HG03565 (cell line): ENCODE measurements around the gene RUVBL1.
A peak's percentile ranks its signal among the peaks of the same experiment; 100 is the strongest.

ENCODE experiments used
- ATAC-seq: cut with Tn5 transposase; IDR thresholded peaks from one replicate; pipeline ENCODE4 v1.9.1; 2021; ENCODE audit warnings: mild to moderate bottlenecking, moderate library complexity; ENCODE audit not compliant: unreplicated experiment

The RUVBL1 gene

DNA sequence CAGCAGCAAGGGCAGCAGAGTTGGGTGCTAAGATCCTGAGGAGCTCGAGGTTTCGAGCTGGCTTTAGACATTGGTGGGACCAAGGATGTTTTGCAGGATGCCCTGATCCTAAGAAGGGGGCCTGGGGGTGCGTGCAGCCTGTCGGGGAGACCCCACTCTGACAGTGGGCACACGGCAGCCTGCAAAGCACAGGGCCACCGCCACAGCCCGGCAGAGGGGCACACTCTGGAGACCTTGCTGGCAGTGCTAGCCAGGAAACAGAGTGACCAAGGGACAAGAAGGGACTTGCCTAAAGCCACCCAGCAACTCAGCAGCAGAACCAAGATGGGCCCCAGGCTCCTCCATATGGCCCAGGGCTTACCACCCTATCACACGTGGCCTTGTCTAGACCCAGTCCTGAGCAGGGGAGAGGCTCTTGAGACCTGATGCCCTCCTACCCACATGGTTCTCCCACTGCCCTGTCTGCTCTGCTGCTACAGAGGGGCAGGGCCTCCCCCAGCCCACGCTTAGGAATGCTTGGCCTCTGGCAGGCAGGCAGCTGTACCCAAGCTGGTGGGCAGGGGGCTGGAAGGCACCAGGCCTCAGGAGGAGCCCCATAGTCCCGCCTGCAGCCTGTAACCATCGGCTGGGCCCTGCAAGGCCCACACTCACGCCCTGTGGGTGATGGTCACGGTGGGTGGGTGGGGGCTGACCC is 52.6 kb downstream of the RUVBL1 start:
- ATAC-seq, result no peak

DNA sequence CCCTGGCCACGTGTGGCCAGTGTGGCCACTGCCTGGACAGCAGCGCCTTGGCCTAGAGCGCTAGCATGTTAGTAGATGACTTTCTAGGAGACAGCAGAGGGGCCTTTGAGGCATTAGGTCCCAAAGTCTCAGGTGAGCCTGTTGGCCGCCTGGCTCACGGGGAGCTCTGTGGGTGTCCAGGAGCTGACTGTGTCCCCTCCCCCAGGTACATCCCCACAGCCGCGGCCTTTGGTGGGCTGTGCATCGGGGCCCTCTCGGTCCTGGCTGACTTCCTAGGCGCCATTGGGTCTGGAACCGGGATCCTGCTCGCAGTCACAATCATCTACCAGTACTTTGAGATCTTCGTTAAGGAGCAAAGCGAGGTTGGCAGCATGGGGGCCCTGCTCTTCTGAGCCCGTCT is 54.3 kb downstream of the RUVBL1 start:
- no peak for ATAC-seq

DNA sequence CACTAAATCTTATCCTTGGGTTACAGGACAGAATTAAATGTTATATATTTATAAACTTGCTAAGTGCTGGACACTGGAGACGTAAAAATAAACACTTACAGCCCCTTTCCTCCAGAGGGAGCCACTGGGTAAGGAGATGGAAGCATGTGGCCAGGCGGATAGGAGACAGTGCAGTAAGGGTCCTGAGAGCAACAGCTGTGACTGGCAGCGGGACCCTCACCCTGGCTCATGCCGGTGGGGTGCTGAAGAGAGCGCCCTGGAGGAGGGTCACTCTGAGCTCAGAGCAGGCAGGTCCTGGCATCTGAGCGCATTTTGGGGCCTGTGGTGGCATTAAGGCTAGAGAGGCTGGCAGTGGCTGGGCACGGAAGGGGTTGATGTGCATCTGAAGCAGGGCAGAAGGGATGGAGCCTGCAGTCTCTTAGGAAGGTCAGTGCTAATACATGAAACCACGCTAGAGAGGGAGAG is 55.4 kb downstream of the RUVBL1 start:
- no peak for ATAC-seq

DNA sequence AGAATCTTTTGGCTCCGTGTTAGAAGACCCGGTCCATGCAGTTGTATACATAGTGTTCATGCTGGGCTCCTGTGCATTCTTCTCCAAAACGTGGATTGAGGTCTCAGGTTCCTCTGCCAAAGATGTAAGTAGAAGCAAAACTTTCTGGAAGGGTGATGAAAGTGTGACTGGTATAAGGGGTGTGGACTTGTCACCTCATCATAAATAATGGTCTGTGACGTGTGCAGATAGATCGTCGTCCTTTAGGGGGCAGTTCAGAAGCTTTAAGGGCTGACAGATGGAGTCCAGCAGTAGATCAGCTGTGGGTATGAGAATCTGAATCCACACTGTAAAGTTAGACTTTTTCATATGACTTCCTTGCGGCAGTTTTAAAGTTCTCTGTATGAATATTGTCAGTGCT is 56.1 kb downstream of the RUVBL1 start:
- no peak for ATAC-seq

DNA sequence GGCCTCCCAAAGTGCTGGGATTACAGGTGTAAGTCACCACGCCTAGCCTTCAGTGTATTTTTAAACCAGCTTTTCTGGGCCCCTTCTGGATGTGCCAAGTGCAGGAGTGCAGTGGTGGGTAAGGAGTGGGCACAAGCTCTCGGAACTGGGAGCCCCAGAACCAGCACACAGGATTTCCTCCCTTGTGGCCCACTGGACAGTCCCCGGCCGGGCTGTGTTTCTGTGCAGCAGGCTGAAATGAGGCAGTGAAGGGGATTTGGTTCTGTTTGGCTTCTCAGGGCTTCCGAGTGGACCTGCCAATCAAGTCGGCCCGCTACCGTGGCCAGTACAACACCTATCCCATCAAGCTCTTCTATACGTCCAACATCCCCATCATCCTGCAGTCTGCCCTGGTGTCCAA is 56.9 kb downstream of the RUVBL1 start:
- no peak for ATAC-seq

DNA sequence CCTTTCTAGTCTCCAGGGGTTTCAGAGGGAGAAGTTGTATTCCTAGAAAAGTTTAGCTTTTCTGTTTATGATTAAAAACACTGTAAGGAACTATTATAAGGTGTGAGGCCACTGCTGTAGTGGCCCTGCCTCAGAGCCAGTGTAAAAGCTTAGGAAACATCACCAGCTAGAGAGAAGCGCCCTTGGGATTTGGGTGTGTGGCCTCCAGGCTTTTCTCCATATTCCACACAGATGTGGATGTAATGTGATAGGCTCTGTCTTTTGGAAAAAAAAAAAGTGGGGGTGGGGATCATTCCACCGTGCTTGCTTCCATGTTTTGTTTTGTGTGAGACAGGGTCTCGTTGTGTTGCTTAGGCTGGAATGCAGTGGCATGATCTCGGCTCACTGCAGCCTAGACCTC is 57.5 kb downstream of the RUVBL1 start:
- ATAC-seq, result no peak

DNA sequence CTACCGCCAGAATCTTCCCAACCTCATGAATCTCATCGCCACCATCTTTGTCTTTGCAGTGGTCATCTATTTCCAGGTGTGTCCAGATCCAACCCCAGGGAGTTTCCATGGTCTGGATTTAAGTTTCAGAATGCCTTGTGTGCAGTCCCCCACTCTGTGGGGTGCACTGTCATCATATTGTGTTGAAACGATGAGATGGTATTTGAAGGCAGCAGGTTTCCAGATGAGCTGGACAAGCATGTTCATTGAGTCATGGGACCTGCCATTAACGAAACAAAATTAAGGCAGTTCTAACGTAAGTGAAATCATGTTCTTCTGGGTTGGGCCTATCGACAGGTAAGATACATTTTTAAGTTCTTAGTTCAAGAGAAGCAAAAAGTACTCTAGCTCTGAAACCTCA is 58.6 kb downstream of the RUVBL1 start:
- no peak for ATAC-seq

DNA sequence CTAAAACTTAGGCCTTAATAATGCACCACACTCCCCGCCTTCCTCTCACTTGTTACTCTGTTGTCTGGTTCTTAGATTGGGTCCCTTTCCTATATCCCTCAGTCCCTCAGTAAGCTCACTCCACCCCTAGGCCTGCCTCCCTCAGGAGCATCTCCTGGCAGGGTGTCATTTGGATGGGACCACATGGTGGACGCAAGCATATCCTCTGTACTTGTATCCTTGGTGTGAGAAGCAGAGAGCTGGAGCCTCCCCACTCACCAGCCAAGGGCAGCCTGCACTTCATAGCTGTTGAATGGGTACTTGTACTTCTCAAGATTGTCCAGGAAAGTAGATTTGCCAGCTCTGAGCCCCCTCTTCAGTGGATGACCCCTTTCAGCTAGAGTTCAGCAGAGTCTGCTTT is 59.7 kb downstream of the RUVBL1 start:
- ATAC-seq, result no peak

DNA sequence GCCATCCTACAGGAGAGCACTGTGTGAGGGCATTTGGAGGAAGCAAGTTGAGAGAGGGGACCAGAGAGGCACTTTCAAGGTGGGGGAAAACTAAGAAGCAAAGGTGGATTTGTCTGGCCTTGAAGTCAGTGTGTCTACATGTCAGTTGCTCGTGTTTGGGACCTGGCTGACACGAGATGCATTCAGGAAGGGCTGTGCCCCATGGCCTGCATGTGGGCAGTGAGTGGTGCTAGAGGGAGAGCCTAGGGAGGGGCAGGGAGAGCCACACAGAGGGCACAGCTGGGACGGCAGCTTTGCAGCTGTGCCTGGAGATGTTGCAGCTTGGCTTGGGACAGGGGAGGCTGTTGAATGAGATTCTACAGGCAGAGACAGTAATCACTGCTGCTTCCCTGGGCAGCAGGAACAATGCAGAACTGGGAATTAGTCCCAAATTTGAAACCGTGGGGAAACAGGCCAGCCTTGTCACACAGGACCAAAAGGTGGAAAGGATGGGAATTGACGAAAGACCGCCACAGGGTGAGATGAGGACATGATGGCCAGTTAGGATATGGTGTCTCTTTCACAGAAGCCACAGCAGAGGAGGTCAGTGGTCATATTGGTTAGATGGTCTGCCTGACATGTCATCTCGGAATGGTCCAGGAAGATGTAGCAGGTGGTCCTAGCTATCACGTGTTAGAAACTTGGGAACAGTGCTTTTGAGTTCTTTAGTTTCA is 61.4 kb downstream of the RUVBL1 start:
- ATAC-seq, result no peak

DNA sequence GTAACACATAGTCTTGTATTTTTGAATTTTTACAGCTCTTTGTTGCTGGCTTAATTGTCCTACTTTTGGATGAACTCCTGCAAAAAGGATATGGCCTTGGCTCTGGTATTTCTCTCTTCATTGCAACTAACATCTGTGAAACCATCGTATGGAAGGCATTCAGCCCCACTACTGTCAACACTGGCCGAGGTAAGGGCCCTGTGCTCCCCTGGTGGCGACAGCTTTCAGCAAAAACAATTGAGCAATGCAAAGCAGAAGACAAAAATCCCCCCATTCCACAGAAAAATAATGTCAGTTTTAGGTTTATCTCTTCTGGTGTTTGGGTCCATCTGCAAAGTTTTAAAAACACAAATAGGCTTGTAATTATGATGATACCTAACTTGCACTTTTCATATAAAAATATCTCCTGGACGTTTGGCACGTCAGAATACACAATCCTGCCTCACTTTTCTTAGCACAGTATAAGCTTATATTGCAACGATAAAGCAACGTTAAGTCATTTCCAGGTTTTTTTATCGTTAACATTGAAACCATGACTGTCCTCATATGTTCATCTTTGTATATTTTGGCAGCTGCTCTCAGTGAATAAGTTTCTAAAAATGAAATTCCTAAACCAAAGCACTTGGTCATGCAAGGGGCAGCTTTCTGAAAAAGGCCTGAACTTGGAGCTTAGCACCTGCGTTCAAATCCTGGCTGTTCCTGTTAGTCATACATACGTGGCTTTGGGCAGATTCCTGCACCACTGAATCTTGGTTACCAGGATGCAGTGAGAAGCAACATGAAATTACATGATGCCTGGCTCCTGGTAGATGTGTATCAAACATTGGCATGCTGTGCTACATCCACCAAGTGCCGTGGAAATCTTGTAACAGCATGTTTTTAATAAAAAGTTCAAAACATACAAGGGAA is 62.9 kb downstream of the RUVBL1 start:
- ATAC-seq, result no peak

DNA sequence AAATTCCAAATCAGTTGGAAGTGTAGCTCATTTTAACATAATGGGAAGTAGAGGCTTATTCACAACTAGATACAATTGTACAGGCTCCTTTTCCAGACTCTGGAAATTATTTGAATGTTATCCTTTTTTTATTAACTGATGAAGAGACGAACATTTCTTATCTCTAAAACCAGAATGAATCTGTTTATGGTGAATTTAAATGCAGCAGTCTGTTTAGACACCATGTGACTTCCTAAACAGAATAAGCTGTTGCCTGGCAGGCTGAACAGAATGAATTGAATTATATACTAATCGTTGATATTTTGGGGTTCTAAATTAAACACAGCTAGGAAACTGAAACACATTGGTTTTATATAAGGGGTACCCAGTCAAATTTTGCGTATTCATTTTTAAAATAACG is 67.4 kb downstream of the RUVBL1 start:
- ATAC-seq, result no peak

DNA sequence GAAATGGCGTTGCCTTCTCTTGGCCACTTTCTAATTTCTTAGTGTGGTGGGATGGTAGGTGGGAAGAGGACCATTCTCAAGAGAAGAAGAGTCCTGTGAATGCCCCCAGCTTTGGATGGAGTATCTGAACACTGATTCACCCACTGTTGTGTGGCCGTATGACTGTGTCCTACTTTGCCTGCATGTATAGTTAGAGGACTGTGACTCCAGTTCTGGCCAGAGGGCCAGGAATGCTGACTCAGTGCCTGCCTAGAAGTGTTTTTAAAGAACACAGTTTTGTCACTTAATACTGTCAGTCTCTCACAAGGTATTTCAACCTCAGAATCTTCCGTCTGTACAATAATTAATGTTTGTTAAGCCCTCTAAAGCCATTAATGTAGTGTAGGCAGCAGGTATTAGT is 69.2 kb downstream of the RUVBL1 start:
- no peak for ATAC-seq

DNA sequence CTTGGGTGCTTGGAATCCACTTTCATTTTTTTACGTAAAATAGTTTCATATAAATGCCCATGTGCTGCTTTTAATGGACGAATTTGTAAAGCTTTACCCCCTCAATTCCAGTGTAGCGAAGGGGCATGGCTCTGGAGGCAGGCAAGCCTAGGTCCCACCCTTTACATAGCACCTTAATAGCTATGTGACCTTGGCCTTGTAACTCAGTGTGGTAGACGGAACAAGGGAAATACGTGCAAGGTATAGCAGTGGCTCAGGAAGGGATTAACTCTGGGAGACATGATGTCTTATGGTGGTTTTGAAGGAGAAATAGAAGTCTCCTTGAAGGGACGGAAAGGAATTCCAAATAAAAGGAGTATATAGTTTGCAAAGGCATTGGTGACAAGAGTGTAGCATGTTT is 70.0 kb downstream of the RUVBL1 start:
- ATAC-seq, result no peak

DNA sequence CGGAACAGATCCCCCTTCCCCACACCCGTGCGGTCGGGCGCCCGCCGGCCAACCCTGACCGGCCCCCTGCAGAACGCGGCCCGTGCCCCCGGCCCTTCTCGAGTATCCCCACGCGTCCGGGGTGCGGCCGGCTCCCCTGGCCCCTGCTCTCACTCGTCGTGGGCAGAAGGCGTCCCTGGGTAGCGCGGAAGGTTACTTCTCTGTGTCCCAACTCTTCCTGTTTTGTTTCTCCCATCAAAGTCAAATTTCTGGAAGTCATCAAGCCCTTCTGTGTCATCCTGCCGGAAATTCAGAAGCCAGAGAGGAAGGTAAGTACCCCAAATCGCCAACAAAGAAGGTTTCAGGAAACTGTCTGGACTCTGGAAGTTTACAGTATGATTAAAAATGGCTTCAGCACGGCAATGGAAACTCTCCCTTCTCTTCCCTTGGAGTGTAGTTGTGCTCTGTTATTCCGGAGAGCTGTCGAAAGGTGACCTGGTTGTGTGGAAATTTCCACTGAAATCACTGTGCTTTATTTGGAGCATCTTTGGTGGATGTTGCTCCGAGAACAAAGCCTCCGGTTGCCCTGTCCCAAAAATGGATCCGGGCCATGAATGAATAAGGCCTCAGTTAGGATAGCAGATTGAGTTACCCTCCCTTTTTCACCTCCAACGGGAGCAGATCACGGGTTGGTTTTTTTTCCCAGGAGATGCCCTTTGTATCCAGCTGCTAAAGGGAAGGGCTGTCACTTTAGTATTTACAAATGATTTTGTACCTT is 70.8 kb downstream of the RUVBL1 start:
- ATAC-seq, result no peak

DNA sequence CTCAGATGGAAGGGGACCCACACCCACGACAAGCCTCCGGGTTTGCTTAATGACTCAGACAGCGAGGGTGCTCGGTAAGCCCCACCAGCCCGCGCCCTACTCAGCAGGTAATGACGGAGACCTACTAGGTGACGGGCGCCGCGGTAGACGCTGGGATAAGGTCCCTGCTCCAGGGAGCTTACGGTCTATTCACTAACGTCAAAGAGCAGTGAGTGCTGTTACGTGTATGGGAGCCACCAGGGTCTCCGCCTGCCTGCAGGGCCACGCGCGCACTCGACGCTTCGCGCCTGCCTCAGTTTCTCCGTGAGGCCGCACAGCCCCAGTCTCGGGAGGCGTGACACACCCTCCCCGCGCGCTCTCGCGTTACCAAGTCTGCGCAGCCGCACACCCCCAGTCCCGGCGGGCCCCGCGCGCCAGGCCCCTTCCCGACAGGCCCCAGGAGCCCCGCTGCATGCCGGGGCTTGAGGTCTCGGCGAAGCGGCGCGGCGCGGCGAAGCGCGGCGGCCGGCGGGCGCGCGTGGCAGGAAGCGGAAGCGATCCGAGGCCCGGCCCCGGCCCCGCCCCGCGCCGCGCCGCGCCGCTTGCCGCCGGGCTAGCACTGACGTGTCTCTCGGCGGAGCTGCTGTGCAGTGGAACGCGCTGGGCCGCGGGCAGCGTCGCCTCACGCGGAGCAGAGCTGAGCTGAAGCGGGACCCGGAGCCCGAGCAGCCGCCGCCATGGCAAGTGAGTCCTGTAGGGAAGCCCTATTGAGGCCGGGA is 71.6 kb downstream of the RUVBL1 start, which contains the start of gene SEC61A1:
SEC61A1 (plus strand) TSS at position 601 of the 758 bp plus-strand sequence; CDS start at position 717, 116 bp downstream.
- ATAC-seq, result peak; percentile 88

DNA sequence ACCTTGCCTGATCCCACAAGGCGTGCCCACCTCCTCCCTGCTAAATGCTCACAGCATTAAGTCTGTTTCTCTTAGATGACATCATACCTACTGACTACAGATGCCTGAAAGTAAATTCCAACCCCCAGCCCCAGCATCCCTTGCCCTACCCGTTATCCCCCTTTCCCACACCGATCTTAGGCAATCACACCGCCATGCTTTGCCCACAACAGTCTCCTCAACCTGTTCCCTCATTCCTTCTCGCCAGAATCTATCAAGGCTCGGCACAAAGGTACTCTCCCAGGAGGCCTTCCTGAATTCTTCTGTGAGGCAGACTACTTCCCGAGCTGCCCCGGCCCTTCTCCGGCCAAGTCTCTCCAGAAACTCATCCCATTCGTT is 72.2 kb downstream of the RUVBL1 start:
- ATAC-seq, result no peak

DNA sequence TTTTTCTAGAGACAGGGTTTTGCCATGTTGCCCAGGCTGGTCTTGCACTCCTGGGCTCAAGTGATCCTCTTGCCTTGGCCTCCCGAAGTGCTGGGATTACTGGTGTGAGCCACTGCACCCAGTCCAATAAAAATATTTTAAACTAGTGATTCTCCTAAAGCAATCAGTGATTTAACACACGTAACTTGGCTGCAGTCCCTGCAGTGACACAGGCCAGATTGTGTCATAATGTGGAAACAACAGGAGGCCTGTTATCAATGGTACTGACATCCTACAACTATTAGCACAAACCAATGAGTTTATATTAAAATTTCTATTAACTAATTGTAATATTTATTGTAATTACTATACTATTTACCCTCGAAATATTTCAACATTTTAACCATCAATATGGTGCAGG is 73.0 kb downstream of the RUVBL1 start:
- no peak for ATAC-seq

DNA sequence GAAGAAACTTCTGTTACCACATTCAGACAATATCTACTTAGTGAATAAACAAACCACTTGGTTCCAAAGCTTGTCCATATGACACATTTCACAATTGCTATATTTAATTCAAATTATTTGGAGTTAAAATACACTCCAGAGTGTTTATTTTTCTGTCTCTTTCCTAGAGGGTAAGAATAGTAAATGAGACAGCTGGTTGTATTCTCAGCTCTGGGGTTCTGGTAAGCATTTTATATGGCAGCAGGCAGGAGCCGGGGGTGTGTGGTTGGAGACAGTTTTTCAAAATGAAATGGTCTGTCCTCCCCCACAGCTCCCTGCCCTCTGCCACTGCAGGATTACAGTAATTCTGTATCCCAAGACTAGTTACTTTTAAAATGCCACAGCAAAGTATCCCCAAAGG is 82.3 kb downstream of the RUVBL1 start:
- ATAC-seq, result no peak

DNA sequence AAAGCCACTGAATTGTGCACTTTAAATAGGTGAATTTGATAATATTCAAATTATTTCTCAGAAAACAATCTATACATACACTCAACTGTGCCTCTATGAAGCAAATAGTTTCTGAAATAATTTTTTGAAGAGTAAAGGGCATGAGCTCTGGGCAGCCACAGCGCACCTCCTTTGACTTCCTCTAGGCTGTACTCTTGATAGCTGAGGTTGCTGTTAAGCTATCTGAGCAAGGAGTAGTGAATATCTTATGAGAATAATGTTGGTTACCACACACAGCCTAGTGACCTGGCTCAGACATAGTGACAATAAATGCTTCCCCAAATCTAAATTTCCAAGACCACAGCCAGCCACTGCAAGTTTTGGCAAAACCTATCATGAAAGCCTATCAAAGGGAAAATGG is 83.0 kb downstream of the RUVBL1 start:
- ATAC-seq, result no peak

DNA sequence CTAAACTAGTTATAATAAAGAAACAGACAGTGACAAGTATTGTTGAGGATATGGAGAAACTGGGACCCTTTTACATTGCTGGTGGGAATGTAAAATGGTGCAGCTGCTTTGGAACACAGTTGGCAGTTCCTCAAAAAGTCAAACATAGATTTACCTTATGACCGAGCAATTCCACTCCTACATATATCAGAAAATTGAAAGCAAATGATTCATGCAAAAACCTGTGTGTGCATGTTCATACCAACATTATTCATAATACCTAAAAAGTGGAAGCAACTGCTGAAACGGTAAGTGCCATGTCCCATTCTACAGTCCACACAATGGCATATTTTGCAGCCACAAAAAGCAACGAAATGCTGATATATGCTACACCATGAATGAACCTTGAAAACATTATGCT is 83.6 kb downstream of the RUVBL1 start:
- no peak for ATAC-seq
